Prostate gland (tissue), 2 donors: ENCODE measurements around the gene F2RL2. TPM values are rescaled to one million over a fixed set of nuclear protein-coding genes. Genes with fewer than 3 reads are reported as not detected.
A peak's percentile ranks its signal among the peaks of the same experiment; 100 is the strongest.

ENCODE experiments used
- DNase-seq: peaks from one replicate; pipeline ENCODE4 v3.0.0-alpha.2; 2019; ENCODE audit warnings: low spot score
- H3K27ac ChIP-seq, 2 donors: fragments of 200-600 bp; sonication (generic); 2 replicates each; pipeline ENCODE4 v1.5.1; 2017 to 2019
- H3K27me3 ChIP-seq: fragments of 200-600 bp; sonication (generic); replicated peaks from 2 replicates; pipeline ENCODE4 v1.5.1; 2019; ENCODE audit not compliant: insufficient read depth
- H3K36me3 ChIP-seq, 2 donors: fragments of 200-600 bp; sonication (generic); 1 replicate in 1 of 2; 2 replicates in 1 of 2; pipeline versions ENCODE4 v1.5.1 to v1.8.1; 2017 to 2019
- H3K4me1 ChIP-seq: fragments of 200-600 bp; sonication (generic); replicated peaks from 2 replicates; pipeline ENCODE4 v1.5.1; 2019
- H3K4me3 ChIP-seq, 2 donors: fragments of 200-600 bp; sonication (generic); 2 replicates each; pipeline ENCODE4 v1.5.1; 2017 to 2019
- H3K9me3 ChIP-seq: fragments of 200-600 bp; sonication (generic); 2 replicates; pipeline ENCODE4 v1.5.1; 2017
- POLR2A ChIP-seq: fragments of 450-650 bp; IDR thresholded peaks from one replicate; pipeline ENCODE4 v1.6.1; 2016; ENCODE audit warnings: antibody characterized with exemption, mild to moderate bottlenecking
- POLR2AphosphoS5 ChIP-seq: sonication (generic); formaldehyde crosslinking; IDR thresholded peaks from one replicate; pipeline ENCODE4 v1.6.1; 2017; ENCODE audit warnings: antibody characterized with exemption
- WGBS: methylation state at CpG from one replicate; pipeline ENCODE4 v1.1.5; 2018; 5-methylcytosine and 5-hydroxymethylcytosine counted together
- intact Hi-C: fragments of 100-400 bp; cut with DNase I; formaldehyde crosslinking; loops from one replicate; pipeline ENCODE4 v1.14.2; 2022
- total RNA-seq, 2 donors: library from RNA; depleted of rRNA; stranded (reverse); fragments of >200 nt; gene quantifications; one replicate each; pipeline ENCODE4 v1.1.0, GENCODE V29; 2016
- TF ChIP-seq, protein P1 (sequence below), 4 experiments: fragments of 200-600 bp in 2 of 4; fragments of 450-650 bp in 2 of 4; sonication (generic) in 2 of 4; IDR thresholded peaks; 1 replicate in 3 of 4; 2 replicates in 1 of 4; pipeline ENCODE4 v1.5.1; 2016 to 2019; ENCODE audit warnings: antibody characterized with exemption in 4 of 4, mild to moderate bottlenecking in 2 of 4, moderate library complexity in 2 of 4

F2RL2 gene
- total RNA-seq, 2 donors from 2014 or later = not detected

DNA sequence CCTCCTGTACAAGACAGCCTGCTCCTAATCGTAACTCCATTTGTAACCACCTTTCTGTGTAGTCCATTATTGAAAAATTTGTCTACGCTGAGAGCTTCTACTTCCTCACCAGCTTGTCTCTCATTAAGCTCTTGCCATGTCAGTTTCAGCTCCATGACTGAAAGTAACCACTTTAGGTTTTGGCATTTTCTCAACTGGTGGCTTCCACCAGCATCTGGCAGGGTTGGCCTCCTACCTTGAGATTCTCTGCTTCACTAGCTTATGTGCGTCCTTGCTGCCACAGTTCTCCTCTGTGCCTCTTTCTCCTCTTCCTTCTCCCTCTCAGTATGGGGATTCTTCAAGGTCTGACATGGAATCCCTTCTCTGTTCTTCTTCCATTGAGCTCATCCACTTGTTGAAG lies 31.8 kb downstream of the F2RL2 start:
- H3K4me3 ChIP-seq = no peak overlapping the region
- no peak overlapping the region for H3K27ac ChIP-seq
- no peak for DNase-seq
- no peaks in the 10 kb centered on the region for H3K27me3 ChIP-seq
- H3K9me3 ChIP-seq = no peaks in the 10 kb centered on the region
- TF ChIP-seq POLR2A (no peak), POLR2AphosphoS5 (no peak)
- TF ChIP-seq, protein P1, sequence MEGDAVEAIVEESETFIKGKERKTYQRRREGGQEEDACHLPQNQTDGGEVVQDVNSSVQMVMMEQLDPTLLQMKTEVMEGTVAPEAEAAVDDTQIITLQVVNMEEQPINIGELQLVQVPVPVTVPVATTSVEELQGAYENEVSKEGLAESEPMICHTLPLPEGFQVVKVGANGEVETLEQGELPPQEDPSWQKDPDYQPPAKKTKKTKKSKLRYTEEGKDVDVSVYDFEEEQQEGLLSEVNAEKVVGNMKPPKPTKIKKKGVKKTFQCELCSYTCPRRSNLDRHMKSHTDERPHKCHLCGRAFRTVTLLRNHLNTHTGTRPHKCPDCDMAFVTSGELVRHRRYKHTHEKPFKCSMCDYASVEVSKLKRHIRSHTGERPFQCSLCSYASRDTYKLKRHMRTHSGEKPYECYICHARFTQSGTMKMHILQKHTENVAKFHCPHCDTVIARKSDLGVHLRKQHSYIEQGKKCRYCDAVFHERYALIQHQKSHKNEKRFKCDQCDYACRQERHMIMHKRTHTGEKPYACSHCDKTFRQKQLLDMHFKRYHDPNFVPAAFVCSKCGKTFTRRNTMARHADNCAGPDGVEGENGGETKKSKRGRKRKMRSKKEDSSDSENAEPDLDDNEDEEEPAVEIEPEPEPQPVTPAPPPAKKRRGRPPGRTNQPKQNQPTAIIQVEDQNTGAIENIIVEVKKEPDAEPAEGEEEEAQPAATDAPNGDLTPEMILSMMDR (IDR thresholded peaks at IDR 0.05) = no peak
- no peaks in the 10 kb centered on the region for H3K4me1 ChIP-seq
- no peaks in the 10 kb centered on the region for H3K36me3 ChIP-seq
- intact Hi-C loops = no loop called here
- WGBS = 97% methylated on average over 3 of the region's 3 CpGs

DNA sequence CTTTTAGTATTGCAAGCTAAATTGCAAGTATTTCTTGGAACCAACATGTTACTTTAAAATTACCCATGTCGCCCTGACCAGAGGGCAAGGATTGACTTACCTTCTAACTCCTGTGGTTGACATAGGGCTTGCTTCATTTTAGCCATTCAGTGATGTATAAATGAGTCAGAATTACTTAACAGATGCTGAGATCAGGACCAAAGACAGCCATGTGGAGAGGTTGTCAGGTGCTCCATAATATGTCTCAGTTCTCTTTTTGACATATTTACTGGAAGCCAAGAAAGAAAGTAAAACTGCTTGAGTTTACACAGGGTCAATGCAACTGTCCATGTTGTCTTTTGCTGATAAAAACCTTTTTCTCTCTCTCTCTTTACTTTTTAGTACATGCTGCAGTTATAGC lies 33.2 kb downstream of the F2RL2 start:
- Histone ChIP-seq H3K27ac (no peak overlapping the region), H3K36me3 (no peaks in the 10 kb centered on the region), H3K4me1 (no peaks in the 10 kb centered on the region), H3K27me3 (no peaks in the 10 kb centered on the region), H3K9me3 (no peaks in the 10 kb centered on the region), H3K4me3 (no peak overlapping the region)
- TF ChIP-seq POLR2A (no peak), POLR2AphosphoS5 (no peak)
- TF ChIP-seq, protein P1 (IDR thresholded peaks at IDR 0.05) = no peak
- DNase-seq = no peak
- intact Hi-C loops = no loop called here
- WGBS = 94% methylated on average over 1 of the region's 1 CpG

DNA sequence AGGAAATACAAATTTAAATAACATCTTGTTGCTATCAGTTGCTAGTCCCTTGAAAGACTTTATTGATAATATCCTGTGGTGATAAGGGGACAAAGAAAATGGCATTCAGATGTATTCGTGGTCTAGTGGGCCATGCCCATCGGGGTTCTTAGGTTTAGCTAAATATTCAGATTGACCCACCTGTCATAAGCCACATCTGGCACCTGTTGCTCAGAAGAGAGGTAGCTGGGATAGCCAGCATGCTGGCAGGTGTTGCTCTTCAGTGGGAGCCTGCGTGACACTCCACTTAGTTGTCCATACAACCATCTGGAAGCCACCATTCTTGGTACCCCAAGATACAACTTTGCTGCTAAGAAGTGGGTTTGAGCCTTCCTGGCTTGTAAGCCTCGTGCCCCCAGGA lies 36.7 kb downstream of the F2RL2 start:
- no peak overlapping the region for H3K27ac ChIP-seq
- WGBS = 87% methylated on average over 4 of the region's 4 CpGs
- no peak for DNase-seq
- no peak overlapping the region for H3K4me3 ChIP-seq
- no peaks in the 10 kb centered on the region for H3K9me3 ChIP-seq
- no peaks in the 10 kb centered on the region for H3K27me3 ChIP-seq
- no peaks in the 10 kb centered on the region for H3K36me3 ChIP-seq
- TF ChIP-seq POLR2AphosphoS5 (no peak), POLR2A (no peak)
- TF ChIP-seq, protein P1 (IDR thresholded peaks at IDR 0.05) = no peak
- intact Hi-C loops = no loop called here
- no peaks in the 10 kb centered on the region for H3K4me1 ChIP-seq

DNA sequence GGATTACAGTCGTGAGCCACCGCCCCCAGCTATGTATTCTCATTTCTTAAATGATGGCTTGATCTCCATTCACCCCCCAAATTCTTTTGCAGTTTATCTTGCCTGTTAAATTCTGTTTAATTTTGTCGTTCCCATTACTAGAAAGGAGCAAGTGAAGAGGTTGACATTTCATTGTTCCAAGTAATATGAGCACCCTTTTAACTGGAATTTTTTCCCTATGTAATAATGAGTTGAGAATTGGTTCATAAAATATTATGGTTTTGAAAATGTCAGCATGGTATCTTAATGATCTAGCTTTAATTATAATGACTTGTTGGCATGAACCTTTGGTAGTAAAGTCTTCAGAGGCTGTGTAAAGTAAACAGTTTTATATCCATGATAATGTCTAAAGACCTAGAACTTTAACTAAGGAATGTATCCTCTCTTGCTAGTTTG lies 37.4 kb downstream of the F2RL2 start:
- DNase-seq = no peak
- no peaks in the 10 kb centered on the region for H3K9me3 ChIP-seq
- no peak overlapping the region for H3K4me3 ChIP-seq
- H3K36me3 ChIP-seq = no peaks in the 10 kb centered on the region
- 18% methylated on average over 3 of the region's 3 CpGs for WGBS
- H3K4me1 ChIP-seq = no peaks in the 10 kb centered on the region
- H3K27me3 ChIP-seq = no peaks in the 10 kb centered on the region
- no peak for TF ChIP-seq POLR2A
- TF ChIP-seq, protein P1 (IDR thresholded peaks at IDR 0.05) = no peak
- TF ChIP-seq POLR2AphosphoS5 = no peak
- H3K27ac ChIP-seq = no peak overlapping the region
- intact Hi-C loops = no loop called here

DNA sequence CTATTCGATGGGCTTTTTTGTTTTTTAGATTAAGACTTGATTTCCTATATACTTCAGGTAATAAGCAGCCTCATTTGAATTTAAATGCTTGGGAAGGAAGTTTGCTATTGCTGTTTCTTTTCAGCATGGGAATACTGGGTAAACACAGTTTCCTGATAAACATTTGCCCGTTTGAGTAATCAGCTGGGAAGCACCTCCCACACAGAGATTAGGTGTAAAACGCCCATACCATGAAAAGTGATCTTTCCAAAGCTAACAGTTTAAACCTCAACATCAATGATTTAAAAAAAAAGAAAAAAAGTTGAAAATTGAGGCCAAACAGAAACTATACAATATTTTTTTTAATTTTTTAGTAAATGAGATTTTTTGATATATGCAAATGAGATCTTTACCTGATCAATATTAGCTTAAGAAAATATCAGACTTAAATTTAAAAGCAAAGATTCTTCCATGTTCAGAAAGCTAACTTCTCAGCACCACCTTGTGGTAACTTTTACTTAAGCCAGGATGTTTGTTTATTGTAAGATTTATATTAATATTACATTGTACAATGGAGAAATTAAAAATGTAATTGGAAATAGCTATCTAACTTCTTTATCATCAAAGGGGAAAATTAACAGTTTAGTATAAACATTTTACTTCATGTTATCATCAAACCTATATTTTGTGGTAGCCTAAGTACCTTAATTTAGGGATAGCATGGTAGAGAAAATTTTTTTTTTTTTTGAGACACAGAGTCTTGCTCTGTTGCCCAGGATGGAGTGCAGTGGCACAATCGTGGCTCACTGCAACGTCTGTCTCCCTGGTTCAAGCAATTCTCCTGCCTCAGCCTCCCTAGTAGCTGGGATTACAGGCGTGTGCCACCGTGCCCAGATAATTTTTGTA lies 39.8 kb downstream of the F2RL2 start:
- no peak for DNase-seq
- intact Hi-C loops = loop anchor here (5.0 kb wide), 1 partner anchor 181 kb away; the partner anchor contains the start of gene IQGAP2
- Histone ChIP-seq H3K4me3 (no peak overlapping the region), H3K36me3 (no peaks in the 10 kb centered on the region), H3K27me3 (no peaks in the 10 kb centered on the region), H3K9me3 (no peaks in the 10 kb centered on the region), H3K27ac (no peak overlapping the region), H3K4me1 (no peaks in the 10 kb centered on the region)
- 46% methylated on average over 7 of the region's 7 CpGs for WGBS
- TF ChIP-seq, protein P1 (IDR thresholded peaks at IDR 0.05) = peak; percentile 19 to 64 (median 54)
- no peak for TF ChIP-seq POLR2AphosphoS5
